ENCODE measurements around the gene GSTCD.
"Not testable (repeated sequence)": the region's sequence is repeated elsewhere in the genome, so short reads cannot be mapped to it uniquely, and the experiment has no call there.

DNA sequence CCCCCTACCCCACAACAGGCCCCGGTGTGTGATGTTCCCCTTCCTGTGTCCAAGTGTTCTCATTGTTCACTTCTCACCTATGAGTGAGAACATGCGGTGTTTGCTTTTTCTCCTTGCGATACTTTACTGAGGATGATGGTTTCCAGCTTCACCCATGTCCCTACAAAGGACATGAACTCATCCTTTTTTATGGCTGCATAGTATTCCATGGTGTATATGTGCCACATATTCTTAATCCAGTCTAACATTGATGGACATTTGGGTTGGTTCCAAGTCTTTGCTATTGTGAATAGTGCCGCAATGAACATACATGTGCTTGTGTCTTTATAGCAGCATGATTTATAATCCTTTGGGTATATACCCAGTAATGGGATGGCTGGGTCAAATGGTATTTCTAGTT is 21.3 kb downstream of the GSTCD start:
- TF ChIP-seq POLR2AphosphoS5 (IDR thresholded peaks at IDR 0.05) = not testable (repeated sequence)
- TF ChIP-seq, protein P1, sequence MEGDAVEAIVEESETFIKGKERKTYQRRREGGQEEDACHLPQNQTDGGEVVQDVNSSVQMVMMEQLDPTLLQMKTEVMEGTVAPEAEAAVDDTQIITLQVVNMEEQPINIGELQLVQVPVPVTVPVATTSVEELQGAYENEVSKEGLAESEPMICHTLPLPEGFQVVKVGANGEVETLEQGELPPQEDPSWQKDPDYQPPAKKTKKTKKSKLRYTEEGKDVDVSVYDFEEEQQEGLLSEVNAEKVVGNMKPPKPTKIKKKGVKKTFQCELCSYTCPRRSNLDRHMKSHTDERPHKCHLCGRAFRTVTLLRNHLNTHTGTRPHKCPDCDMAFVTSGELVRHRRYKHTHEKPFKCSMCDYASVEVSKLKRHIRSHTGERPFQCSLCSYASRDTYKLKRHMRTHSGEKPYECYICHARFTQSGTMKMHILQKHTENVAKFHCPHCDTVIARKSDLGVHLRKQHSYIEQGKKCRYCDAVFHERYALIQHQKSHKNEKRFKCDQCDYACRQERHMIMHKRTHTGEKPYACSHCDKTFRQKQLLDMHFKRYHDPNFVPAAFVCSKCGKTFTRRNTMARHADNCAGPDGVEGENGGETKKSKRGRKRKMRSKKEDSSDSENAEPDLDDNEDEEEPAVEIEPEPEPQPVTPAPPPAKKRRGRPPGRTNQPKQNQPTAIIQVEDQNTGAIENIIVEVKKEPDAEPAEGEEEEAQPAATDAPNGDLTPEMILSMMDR (IDR thresholded peaks at IDR 0.05) = not testable (repeated sequence)

Measured in upper lobe of left lung (tissue), 4 donors.